Stimulated activated CD8-positive, alpha-beta memory T cell treated with anti-CD3 and anti-CD28 coated beads, Interleukin-7, amount 100 ng/mL, for 24 hours (primary cell): ENCODE measurements around the gene SETDB2.

Experiments
- DNase-seq: peaks from one replicate; pipeline ENCODE4 v3.0.0-alpha.2; 2020; ENCODE audit warnings: low read depth

The SETDB2 gene, protein sequence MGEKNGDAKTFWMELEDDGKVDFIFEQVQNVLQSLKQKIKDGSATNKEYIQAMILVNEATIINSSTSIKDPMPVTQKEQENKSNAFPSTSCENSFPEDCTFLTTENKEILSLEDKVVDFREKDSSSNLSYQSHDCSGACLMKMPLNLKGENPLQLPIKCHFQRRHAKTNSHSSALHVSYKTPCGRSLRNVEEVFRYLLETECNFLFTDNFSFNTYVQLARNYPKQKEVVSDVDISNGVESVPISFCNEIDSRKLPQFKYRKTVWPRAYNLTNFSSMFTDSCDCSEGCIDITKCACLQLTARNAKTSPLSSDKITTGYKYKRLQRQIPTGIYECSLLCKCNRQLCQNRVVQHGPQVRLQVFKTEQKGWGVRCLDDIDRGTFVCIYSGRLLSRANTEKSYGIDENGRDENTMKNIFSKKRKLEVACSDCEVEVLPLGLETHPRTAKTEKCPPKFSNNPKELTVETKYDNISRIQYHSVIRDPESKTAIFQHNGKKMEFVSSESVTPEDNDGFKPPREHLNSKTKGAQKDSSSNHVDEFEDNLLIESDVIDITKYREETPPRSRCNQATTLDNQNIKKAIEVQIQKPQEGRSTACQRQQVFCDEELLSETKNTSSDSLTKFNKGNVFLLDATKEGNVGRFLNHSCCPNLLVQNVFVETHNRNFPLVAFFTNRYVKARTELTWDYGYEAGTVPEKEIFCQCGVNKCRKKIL

GRCh38 chr13:49443704-49444523 is at the start of gene SETDB2, which contains the start of gene CAB39L:
TSS of gene SETDB2 (plus strand) at chr13:49444274. CDS start at chr13:49451894, 7,620 bp downstream.
TSS of gene CAB39L (minus strand) at chr13:49444064. CDS start at chr13:49382910, 61,154 bp downstream.
- peak; percentile 94 for DNase-seq

- no peak for DNase-seq
Observed at GRCh38 chr13:49395451-49395865, 48.6 kb upstream of the SETDB2 start.

GRCh38 chr13:49395878-49396380 is 48.1 kb upstream of the SETDB2 start:
- DNase-seq: no peak

DNA sequence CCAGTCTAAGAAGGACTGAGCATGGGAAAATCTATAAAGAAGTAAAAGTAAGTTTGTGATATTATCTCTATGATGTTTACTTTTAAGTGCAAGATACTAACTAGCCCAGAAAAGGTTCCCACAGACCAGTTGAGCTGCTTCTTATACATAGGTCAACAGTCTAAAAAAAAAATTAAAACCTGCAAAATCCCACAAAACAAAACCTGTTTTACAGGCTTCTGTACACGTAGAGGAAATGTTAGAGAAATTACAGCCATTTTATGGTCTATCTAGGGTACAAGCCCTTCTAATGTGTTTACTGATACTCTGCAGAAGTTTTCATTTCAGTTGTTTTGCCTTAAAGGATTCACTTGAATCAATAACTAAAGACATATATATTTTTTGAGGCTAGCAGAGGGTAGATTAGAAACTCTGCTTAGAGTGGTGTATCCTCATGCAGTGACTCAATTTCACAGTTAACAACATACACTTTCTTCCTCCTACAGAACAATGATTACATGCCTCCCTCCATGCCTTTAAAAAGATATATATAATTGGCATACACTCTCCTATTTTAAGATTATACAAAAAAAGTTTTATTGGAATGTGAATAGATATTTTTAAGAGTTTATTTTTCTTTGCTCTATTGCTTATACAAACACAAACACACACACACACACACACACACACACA is 44.1 kb upstream of the SETDB2 start:
- DNase-seq: no peak

- DNase-seq: no peak
Observed at GRCh38 chr13:49400755-49401659, 43.1 kb upstream of the SETDB2 start.

DNA sequence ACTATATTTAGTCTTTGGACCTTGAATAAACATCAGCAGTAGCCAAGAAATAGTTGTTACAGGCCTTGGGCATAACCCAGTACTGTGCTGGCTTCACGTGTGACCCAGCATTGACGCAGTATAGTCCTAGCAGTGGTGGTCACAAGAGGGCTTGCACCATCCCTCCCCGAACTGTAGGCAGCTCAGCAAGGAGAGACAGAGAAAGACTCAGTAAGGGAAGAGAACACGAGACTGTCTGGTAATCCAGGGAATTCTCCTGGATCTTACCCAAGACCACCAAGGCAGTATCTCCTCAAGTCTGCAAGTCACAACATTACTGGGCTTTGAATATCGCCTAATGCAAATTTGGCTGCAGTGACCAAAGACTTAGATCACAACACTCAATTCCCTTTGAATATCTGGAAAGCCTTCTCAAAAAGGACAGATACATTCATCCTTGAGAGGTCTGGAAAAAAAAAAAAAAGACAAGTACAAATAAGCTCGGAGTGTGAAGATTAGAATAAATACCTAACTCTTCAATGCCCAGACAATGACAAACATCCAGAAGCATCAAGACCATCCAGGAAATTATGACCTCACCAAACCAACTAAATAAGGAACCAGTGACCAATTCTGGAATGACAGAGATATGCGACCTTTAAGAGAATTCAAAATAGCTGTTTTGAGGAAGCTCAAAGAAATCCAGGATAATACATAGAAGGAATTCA is 39.9 kb upstream of the SETDB2 start:
- DNase-seq: no peak

GRCh38 chr13:49404703-49405020 is 39.4 kb upstream of the SETDB2 start:
- no peak for DNase-seq

DNA sequence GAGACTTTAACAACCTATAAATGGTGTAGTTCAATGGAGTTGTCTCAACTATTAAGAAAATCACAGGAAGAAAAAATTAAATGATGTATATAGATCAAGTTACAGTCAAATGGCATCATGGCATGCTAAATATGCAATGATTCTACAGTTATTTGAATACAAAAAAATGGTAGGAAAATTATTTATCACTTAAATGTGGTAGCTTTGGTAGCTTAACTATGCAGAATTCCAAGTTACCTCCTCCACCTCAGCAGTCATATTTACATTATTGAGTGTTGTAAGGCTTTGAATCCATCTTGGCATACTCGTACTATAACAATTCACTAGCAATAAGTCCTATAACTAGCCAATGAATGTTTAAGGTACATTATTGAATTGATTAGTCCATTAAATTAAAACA is 37.0 kb upstream of the SETDB2 start:
- no peak for DNase-seq

DNA sequence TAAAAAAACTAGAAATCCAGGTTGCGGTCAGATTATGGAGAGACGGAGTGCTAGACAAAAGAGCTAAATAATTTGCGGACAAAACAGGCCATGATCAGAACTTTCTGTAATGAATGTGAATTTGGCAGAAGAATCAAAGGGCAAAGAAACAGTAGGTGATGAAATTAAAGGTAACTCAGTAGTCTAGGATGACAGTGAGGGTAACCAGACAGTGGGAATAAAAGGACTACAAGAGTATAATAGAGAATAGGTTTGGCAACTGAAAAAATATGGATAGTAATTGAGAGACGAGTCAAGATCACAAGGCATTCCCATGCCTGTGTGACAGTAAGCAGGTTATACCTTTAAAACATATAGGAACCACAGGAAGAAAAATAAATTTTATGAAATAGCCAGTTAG is 36.1 kb upstream of the SETDB2 start:
- DNase-seq: no peak

GRCh38 chr13:49409008-49409407 is 35.1 kb upstream of the SETDB2 start:
- DNase-seq: no peak

DNA sequence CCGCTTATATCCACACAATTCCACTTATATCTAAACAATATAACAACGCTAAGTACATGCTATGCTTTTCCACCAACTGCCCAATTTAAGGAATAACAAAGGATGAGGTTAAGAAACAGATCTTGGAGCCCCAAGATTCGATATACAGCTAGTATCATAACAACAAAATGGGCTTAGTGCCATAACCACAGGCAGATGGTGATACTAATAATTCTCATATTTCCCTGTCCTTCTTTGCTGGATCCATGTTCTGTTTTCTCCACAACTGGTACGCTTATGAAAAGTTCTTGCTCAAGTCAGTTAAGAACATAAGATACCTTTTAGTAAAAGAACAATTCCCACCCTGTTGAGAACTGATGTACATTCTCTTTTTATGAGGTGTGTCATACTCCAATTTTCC is 34.1 kb upstream of the SETDB2 start:
- DNase-seq: no peak

GRCh38 chr13:49410477-49410876 is 33.6 kb upstream of the SETDB2 start:
- no peak for DNase-seq

- DNase-seq: no peak
Observed at GRCh38 chr13:49411353-49411752, 32.7 kb upstream of the SETDB2 start.

DNA sequence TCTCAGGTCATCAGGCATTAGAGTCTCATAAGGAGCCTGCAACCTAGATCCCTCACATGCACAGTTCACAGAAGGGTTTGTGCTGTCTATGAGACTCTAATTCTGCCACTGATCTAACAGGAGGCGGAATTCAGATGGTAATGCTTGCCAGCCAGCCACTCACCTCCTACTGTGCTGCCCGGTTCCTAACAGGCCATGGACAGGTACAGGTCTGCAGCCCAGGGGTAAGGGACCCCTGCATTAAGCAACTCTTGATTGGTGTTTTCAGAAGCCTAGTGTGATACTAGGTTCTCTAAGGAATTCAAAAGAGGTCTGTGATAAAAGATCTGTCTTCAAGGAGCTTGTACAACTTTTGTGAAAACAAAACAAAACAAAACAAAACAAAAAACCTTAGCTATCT is 31.3 kb upstream of the SETDB2 start:
- DNase-seq: no peak

DNA sequence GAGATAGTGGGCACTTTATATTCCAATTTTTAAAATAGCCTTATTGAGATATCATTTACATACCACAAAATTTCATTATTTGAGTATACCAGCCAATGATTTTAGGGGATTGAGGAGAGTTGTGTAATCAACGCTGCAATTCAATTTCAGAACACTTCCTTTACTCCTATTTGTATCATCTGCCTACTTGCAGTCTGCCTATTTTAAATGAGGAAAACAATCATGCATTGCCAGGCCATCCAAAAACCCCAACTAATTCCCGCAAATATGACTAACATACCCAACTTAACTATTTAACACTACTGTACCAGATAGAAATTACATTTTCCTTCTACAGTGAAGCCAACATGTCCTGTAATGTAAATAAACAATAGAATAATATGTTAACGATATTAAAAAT is 26.9 kb upstream of the SETDB2 start:
- no peak for DNase-seq

DNA sequence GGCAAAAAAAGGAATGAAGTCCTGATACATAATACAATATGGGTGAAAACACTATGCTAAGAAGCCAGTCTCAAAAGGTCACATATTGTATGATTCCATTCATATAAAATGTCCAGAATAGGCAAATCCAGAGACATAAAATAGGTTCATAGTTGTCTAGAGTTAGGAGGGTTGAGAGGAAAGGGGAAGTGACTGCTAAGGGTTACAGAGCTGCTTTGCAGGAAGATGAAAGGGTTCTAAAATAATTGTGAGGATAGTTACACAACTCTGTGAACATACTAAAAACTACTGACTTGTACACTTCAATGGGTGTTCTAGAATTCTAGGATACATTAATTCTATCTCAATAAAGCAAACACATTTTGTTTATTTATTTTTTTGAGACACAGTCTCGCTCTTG is 25.9 kb upstream of the SETDB2 start:
- no peak for DNase-seq

DNA sequence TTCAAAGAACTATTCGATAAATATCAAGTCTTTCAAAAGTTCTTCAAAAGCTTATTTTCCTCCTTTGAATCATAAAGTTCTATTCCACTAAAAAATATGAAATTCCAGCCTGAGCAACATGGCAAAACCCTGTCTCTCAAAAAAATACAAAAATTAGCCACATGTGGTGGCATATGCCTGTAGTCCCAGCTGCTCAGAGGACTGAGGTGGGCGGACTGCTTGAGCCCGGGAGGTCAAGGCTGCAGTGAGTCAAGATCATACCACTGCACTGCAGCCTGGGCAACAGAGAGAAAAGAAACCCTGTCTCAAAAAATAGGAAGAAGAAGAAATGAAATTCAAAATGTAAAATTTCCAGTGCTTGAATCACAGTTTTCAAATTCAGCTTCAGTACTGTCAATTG is 24.8 kb upstream of the SETDB2 start:
- DNase-seq: no peak

DNA sequence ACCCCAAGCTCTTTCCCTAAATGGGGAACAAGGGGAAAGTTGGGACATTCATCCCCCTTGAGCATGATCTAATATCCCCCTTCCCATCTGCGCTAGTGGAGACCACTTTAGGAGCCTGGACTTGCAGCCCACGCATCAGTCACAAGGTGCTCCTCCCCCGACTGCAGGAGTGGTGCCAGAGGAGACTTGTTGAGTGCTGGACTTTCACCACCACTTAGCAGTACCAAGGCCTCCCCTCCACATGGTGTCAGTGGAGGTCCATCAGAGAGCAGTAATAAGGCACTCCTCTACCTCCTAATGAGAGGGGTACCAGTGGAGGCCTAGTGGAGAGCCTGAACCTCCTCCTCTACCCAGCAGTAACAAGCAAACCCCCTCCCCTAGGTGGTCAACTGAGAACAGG is 22.7 kb upstream of the SETDB2 start:
- DNase-seq: no peak

DNA sequence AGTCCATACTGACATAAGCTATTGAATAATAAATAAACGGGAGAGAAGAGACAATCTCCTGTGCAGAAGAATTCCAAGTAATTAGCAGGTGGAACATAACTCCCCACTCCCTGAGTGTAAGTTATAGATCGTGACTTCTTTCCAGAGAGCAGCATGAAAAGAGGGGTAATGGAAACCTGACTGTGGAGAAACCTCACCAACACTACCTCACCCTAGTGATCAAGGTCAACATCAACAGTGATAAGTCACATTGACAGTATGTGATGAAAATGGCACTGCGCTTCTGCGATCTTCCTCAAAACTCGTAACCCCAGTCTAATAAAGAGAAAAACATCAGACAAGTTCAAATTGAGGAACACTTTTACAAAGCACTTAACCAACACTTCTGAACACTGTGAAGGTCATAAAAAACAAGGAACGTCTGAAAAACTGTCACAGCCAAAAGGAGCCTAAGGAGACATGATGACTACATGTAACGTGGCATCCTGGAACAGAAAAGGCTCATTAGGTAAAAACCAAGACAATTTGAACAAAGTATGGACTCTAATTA is 20.0 kb upstream of the SETDB2 start:
- DNase-seq: no peak
